ENCODE results near the gene PCBP3. TPM values are rescaled to one million over a fixed set of nuclear protein-coding genes. Genes with fewer than 3 reads are reported as not detected.

The PCBP3 gene
- total and polyA plus RNA-seq, 2 of the 8 experiments (the other 6 are each of a cell fraction or from before 2014, with no cell fraction given), result 3.5 to 6.3 TPM

GRCh38 chr21:45774291-45774690 lies 130.8 kb downstream of the PCBP3 start (continued):
- TF ChIP-seq NANOG (IDR thresholded peaks at IDR 0.05; ENCODE audit: insufficient read depth, low read depth, low read length, poor library complexity, severe bottlenecking) (no peak), RAD21 (IDR thresholded peaks at IDR 0.05 in 1 of 2, conservative IDR thresholded peaks at IDR 0.05 in 1 of 2; ENCODE audit: low read depth in 2 of 2, low read length in 2 of 2) (no peak), JUN (IDR thresholded peaks at IDR 0.05; ENCODE audit: low read depth, low read length) (no peak), CEBPB (IDR thresholded peaks at IDR 0.05; ENCODE audit: low read depth, low read length) (no peak), ATF2 (IDR thresholded peaks at IDR 0.05; ENCODE audit: low read length) (no peak)
